IMR-90 (cell line): ENCODE measurements around the gene OSBPL2. TPM values are rescaled to one million over a fixed set of nuclear protein-coding genes. Genes with fewer than 3 reads are reported as not detected.

ENCODE experiments used
- ATAC-seq: fragments of 200-7000 bp; cut with Tn5 transposase; 2 replicates; pipeline ENCODE4 v1.9.1; 2020; ENCODE audit warnings: low read depth, mild to moderate bottlenecking, moderate library complexity
- BruUV-seq: library from RNA; stranded (reverse); fragments of 400-500 nt; replicated peaks from 2 replicates; lab custom pipeline; 2021; lab: Mats Ljungman, UMichigan
- CTCF ChIA-PET: fragments of 300-600 bp; formaldehyde crosslinking; extraction: SDS; loops from one replicate; lab custom pipeline; 2021; ENCODE audit warnings: antibody characterized with exemption; lab: Yijun Ruan, JAX
- POLR2A ChIA-PET: fragments of 300-600 bp; sonication (Branson Sonifier 250); formaldehyde crosslinking; loops from one replicate; lab custom pipeline; 2022; ENCODE audit warnings: antibody characterized with exemption; ENCODE audit not compliant: unreplicated experiment; lab: Charles Lee
- DNase-seq: peaks from one replicate; pipeline ENCODE4 v3.0.0; 2013
- H2AFZ ChIP-seq: replicated peaks from 2 replicates; pipeline ENCODE3; 2013; ENCODE audit warnings: low read length, mild to moderate bottlenecking; ENCODE audit not compliant: poor library complexity
- H2AK5ac ChIP-seq: 2 replicates; pipeline ENCODE4 v1.6.1; 2013; ENCODE audit warnings: low read depth, low read length, inconsistent platforms
- H2AK9ac ChIP-seq: replicated peaks from 2 replicates; pipeline ENCODE3; 2013; ENCODE audit warnings: mild to moderate bottlenecking, low read depth, low read length, moderate library complexity; ENCODE audit not compliant: poor library complexity
- H2BK120ac ChIP-seq: 2 replicates; pipeline ENCODE4 v1.6.1; 2013; ENCODE audit warnings: low read depth, low read length, inconsistent platforms
- H2BK15ac ChIP-seq: 3 replicates; pipeline ENCODE4 v1.6.1; 2013; ENCODE audit warnings: low read depth, low read length, inconsistent platforms
- H2BK20ac ChIP-seq: 2 replicates; pipeline ENCODE4 v1.6.1; 2013; ENCODE audit warnings: low read depth, mild to moderate bottlenecking, inconsistent platforms, low read length, moderate library complexity
- H2BK5ac ChIP-seq: 2 replicates; pipeline ENCODE4 v1.6.1; 2013; ENCODE audit warnings: mild to moderate bottlenecking, low read depth, low read length, inconsistent platforms; ENCODE audit not compliant: poor library complexity, severe bottlenecking
- H3K14ac ChIP-seq: replicated peaks from 2 replicates; pipeline ENCODE4 v1.6.1; 2013; ENCODE audit warnings: low read depth, low read length, inconsistent platforms
- H3K18ac ChIP-seq: 2 replicates; pipeline ENCODE4 v1.6.1; 2013; ENCODE audit warnings: low read depth, low read length, control low read depth
- H3K23ac ChIP-seq: 2 replicates; pipeline ENCODE4 v1.6.1; 2013; ENCODE audit warnings: low read depth, low read length, inconsistent platforms
- H3K27ac ChIP-seq: 2 replicates; pipeline ENCODE4 v1.5.1; 2013; ENCODE audit warnings: mild to moderate bottlenecking, control low read depth, low read length; ENCODE audit not compliant: insufficient read depth
- H3K27me3 ChIP-seq: 2 replicates; pipeline ENCODE4 v1.6.1; 2013; ENCODE audit warnings: low read length; ENCODE audit not compliant: control insufficient read depth, insufficient read depth
- H3K36me3 ChIP-seq: 2 replicates; pipeline ENCODE4 v1.6.1; 2013; ENCODE audit warnings: low read length, mixed read lengths; ENCODE audit not compliant: control insufficient read depth, insufficient read depth
- H3K4ac ChIP-seq: 2 replicates; pipeline ENCODE4 v1.6.1; 2013; ENCODE audit warnings: low read depth, low read length, inconsistent platforms
- H3K4me1 ChIP-seq: 2 replicates; pipeline ENCODE4 v1.6.1; 2013; ENCODE audit warnings: low read length, mixed read lengths; ENCODE audit not compliant: control insufficient read depth, insufficient read depth
- H3K4me2 ChIP-seq: 2 replicates; pipeline ENCODE4 v1.6.1; 2013; ENCODE audit warnings: low read depth, mild to moderate bottlenecking, control low read depth, low read length, moderate library complexity
- H3K4me3 ChIP-seq: 2 replicates; pipeline ENCODE4 v1.5.1; 2013; ENCODE audit warnings: low read depth, mild to moderate bottlenecking, control low read depth, low read length, moderate library complexity; ENCODE audit not compliant: insufficient read depth
- H3K56ac ChIP-seq: 2 replicates; pipeline ENCODE4 v1.6.1; 2013; ENCODE audit warnings: low read length, inconsistent platforms; ENCODE audit not compliant: insufficient read depth; ENCODE audit errors: extremely low read depth
- H3K79me1 ChIP-seq, 2 experiments: 2 replicates each; pipeline ENCODE4 v1.6.1; 2013; ENCODE audit warnings: low read length in 2 of 2, inconsistent platforms in 1 of 2, low read depth in 1 of 2
- H3K9ac ChIP-seq: 2 replicates; pipeline ENCODE4 v1.6.1; 2013; ENCODE audit warnings: low read depth, low read length, control low read depth
- H3K9me1 ChIP-seq: 2 replicates; pipeline ENCODE4 v1.6.1; 2013; ENCODE audit warnings: low read length, inconsistent platforms; ENCODE audit not compliant: insufficient read depth
- H3K9me3 ChIP-seq: 2 replicates; pipeline ENCODE4 v1.6.1; 2013; ENCODE audit warnings: low read length; ENCODE audit not compliant: control insufficient read depth, insufficient read depth
- H4K20me1 ChIP-seq: 2 replicates; pipeline ENCODE4 v1.6.1; 2013; ENCODE audit warnings: low read length, inconsistent platforms; ENCODE audit not compliant: insufficient read depth
- H4K5ac ChIP-seq: 2 replicates; pipeline ENCODE4 v1.6.1; 2013; ENCODE audit warnings: mild to moderate bottlenecking, low read depth, low read length, control low read depth
- H4K8ac ChIP-seq, 2 experiments: 2 replicates each; pipeline ENCODE4 v1.6.1; 2013; ENCODE audit warnings: low read depth in 2 of 2, low read length in 2 of 2, control low read depth in 1 of 2, inconsistent platforms in 1 of 2
- H4K91ac ChIP-seq: 2 replicates; pipeline ENCODE4 v1.6.1; 2013; ENCODE audit warnings: low read depth, low read length, inconsistent platforms; ENCODE audit not compliant: insufficient read depth
- BHLHE40 ChIP-seq: fragments of 150-350 bp; IDR thresholded peaks from 2 replicates; pipeline ENCODE4 v1.6.1; 2016; ENCODE audit warnings: mild to moderate bottlenecking, low read depth, low read length
- CEBPB ChIP-seq: IDR thresholded peaks from 2 replicates; pipeline ENCODE4 v1.6.1; 2012; ENCODE audit warnings: low read depth, low read length, improper control_type of control experiment
- CHD1 ChIP-seq: IDR thresholded peaks from 2 replicates; pipeline ENCODE4 v1.6.1; 2012; ENCODE audit warnings: low read depth, low read length, improper control_type of control experiment
- FOS ChIP-seq: fragments of 150-350 bp; IDR thresholded peaks from 2 replicates; pipeline ENCODE4 v1.6.1; 2016; ENCODE audit warnings: low read depth, low read length
- MAFK ChIP-seq: IDR thresholded peaks from 2 replicates; pipeline ENCODE4 v1.6.1; 2012; ENCODE audit warnings: low read depth, low read length, improper control_type of control experiment
- MAZ ChIP-seq: IDR thresholded peaks from 2 replicates; pipeline ENCODE4 v1.6.1; 2012; ENCODE audit warnings: low read depth, mild to moderate bottlenecking, low read length, improper control_type of control experiment, moderate library complexity, borderline replicate concordance
- MXI1 ChIP-seq: IDR thresholded peaks from 2 replicates; pipeline ENCODE4 v1.6.1; 2012; ENCODE audit warnings: low read depth, mild to moderate bottlenecking, low read length, moderate library complexity, borderline replicate concordance
- NFE2L2 ChIP-seq: fragments of 150-350 bp; IDR thresholded peaks from 2 replicates; pipeline ENCODE4 v1.6.1; 2016; ENCODE audit warnings: low read depth, mild to moderate bottlenecking, low read length
- POLR2A ChIP-seq: IDR thresholded peaks from 2 replicates; pipeline ENCODE4 v1.6.1; 2012; ENCODE audit warnings: mild to moderate bottlenecking, low read depth, low read length
- RAD21 ChIP-seq: IDR thresholded peaks from 2 replicates; pipeline ENCODE4 v1.6.1; 2012; ENCODE audit warnings: low read length, improper control_type of control experiment
- RCOR1 ChIP-seq: IDR thresholded peaks from 2 replicates; pipeline ENCODE4 v1.6.1; 2012; ENCODE audit warnings: mild to moderate bottlenecking, low read length, improper control_type of control experiment; ENCODE audit not compliant: insufficient replicate concordance
- RFX5 ChIP-seq: IDR thresholded peaks from 2 replicates; pipeline ENCODE4 v1.8.0; 2012; ENCODE audit warnings: low read depth, mild to moderate bottlenecking, low read length, moderate library complexity
- SMC3 ChIP-seq: fragments of 150-350 bp; IDR thresholded peaks from 2 replicates; pipeline ENCODE4 v1.6.1; 2016; ENCODE audit warnings: low read depth, mild to moderate bottlenecking, antibody characterized with exemption, low read length, moderate library complexity
- WGBS, 2 experiments: methylation state at CpG; one replicate each; pipeline versions ENCODE4 v1.1.5 to v1.1.7; 2013; ENCODE audit warnings: missing lambda C conversion rate in 2 of 2; ENCODE audit not compliant: insufficient read length in 1 of 2; ENCODE audit errors: extremely low coverage in 2 of 2; 5-methylcytosine and 5-hydroxymethylcytosine counted together
- dilution Hi-C: fragments of 300-500 bp; cut with HindIII; formaldehyde crosslinking; loops from one replicate; pipeline ENCODE4 v1.14.3; 2018; ENCODE audit warnings: low sequenced_read_pairs; ENCODE audit not compliant: unreplicated experiment
- in situ Hi-C: fragments of 300-500 bp; cut with MboI; formaldehyde crosslinking; loops from 3 replicates; pipeline ENCODE4 v1.14.3; 2019; ENCODE audit warnings: low sequenced_read_pairs, inconsistent platforms, mixed read lengths
- intact Hi-C: fragments of 100-400 bp; cut with micrococcal nuclease; formaldehyde crosslinking; loops from 2 replicates; pipeline ENCODE4 v1.10.0; 2022
- polyA plus RNA-seq, 3 experiments: library from polyadenylated mRNA; depleted of rRNA; stranded (reverse); fragments of >200 nt; gene quantifications; 2 replicates each; pipeline ENCODE4 v1.2.3, GENCODE V29; 2012; ENCODE audit warnings: low replicate concordance in 1 of 3
- total RNA-seq: library from RNA; depleted of rRNA; stranded (reverse); fragments of >200 nt; gene quantifications from 2 replicates; pipeline ENCODE4 v1.2.3, GENCODE V29; 2012
- TF ChIP-seq, protein P1 (sequence below): fragments of 150-350 bp; IDR thresholded peaks from 2 replicates; pipeline ENCODE4 v1.6.1; 2016; ENCODE audit warnings: low read depth, mild to moderate bottlenecking, low read length, moderate library complexity, borderline replicate concordance
- TF ChIP-seq, protein P2 (sequence below): fragments of 150-350 bp; IDR thresholded peaks from 2 replicates; pipeline ENCODE4 v1.6.1; 2017; ENCODE audit warnings: mild to moderate bottlenecking, antibody characterized with exemption, low read length, low read depth
- TF ChIP-seq, protein P3 (sequence below): conservative IDR thresholded peaks from 2 replicates; pipeline ENCODE4 v1.5.1; 2012; ENCODE audit warnings: mild to moderate bottlenecking, low read depth, low read length, improper control_type of control experiment

OSBPL2 gene
- total and polyA plus RNA-seq, 2 of the 4 experiments (the other 2 are of a cell fraction): 19.3 to 27.6 TPM

DNA sequence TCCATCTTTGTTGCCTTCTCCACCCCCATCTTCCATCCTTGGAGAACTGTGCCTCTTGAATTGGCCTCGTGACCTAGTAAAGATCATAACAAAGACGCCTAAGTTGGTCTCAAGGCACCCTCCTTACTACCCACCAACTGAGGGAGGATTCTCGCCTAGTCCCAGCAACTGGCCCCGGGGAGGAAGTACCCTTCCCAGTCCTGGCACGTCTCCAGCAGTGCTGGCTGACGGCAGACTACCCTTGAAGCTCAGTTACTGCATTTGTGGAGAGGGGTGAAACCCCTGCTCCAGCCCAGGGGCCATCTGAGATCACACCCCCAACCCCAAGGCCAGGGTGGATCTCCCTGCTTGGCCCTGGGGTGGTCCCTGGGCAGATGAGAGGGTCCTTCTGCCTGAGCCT, 2.1 kb upstream of the OSBPL2 start:
- Histone ChIP-seq H4K8ac (no peak overlapping the region), H3K4me3 (no peak overlapping the region), H2AK5ac (no peak overlapping the region), H3K27me3 (peaks cover 16% of the 10 kb centered on the region), H3K9me1 (no peaks in the 10 kb centered on the region), H3K9ac (no peak overlapping the region), H4K91ac (no peak overlapping the region), H3K4ac (no peak overlapping the region), H4K20me1 (peaks cover 19% of the 10 kb centered on the region), H3K9me3 (peaks cover 4% of the 10 kb centered on the region), H3K14ac (no peak overlapping the region), H2BK15ac (no peak overlapping the region), H2BK5ac (no peak overlapping the region), H4K5ac (no peak overlapping the region), H2AFZ (no peak overlapping the region), H3K36me3 (peaks cover 2% of the 10 kb centered on the region; the same call in 1 of the 2 replicates), H2BK120ac (no peak overlapping the region), H3K4me2 (no peak overlapping the region), H2BK20ac (no peak overlapping the region), H3K18ac (no peak overlapping the region), H2AK9ac (no peak overlapping the region), H3K23ac (no peak overlapping the region), H3K79me1 (peaks cover 11 to 22% of the 10 kb centered on the region in 2 experiments), H3K4me1 (peaks cover 4% of the 10 kb centered on the region), H3K27ac (no peak overlapping the region), H3K56ac (no peak overlapping the region)
- CTCF ChIA-PET: no interaction called here
- DNase-seq: no peak
- no TSS peak for BruUV-seq
- intact Hi-C loops: no loop called here
- POLR2A ChIA-PET: no interaction called here
- in situ Hi-C loops: no loop called here
- ATAC-seq: no peak
- dilution Hi-C loops: no loop called here
- no CpG with 5 or more reads among the region's 6 CpGs for whole genome bisulfite sequencing, 2 experiments
- no peak for TF ChIP-seq POLR2A
- TF ChIP-seq RAD21: no peak
- no peak for TF ChIP-seq RCOR1
- TF ChIP-seq, protein P1, sequence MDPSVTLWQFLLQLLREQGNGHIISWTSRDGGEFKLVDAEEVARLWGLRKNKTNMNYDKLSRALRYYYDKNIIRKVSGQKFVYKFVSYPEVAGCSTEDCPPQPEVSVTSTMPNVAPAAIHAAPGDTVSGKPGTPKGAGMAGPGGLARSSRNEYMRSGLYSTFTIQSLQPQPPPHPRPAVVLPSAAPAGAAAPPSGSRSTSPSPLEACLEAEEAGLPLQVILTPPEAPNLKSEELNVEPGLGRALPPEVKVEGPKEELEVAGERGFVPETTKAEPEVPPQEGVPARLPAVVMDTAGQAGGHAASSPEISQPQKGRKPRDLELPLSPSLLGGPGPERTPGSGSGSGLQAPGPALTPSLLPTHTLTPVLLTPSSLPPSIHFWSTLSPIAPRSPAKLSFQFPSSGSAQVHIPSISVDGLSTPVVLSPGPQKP: no peak
- TF ChIP-seq MAZ: no peak
- no peak for TF ChIP-seq RFX5
- TF ChIP-seq MXI1: no peak
- TF ChIP-seq MAFK: no peak
- TF ChIP-seq FOS: no peak
- TF ChIP-seq BHLHE40: no peak
- TF ChIP-seq CEBPB: no peak
- TF ChIP-seq CHD1: no peak
- TF ChIP-seq SMC3: no peak
- TF ChIP-seq, protein P2, sequence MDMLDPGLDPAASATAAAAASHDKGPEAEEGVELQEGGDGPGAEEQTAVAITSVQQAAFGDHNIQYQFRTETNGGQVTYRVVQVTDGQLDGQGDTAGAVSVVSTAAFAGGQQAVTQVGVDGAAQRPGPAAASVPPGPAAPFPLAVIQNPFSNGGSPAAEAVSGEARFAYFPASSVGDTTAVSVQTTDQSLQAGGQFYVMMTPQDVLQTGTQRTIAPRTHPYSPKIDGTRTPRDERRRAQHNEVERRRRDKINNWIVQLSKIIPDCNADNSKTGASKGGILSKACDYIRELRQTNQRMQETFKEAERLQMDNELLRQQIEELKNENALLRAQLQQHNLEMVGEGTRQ: no peak
- TF ChIP-seq NFE2L2: no peak
- TF ChIP-seq, protein P3, sequence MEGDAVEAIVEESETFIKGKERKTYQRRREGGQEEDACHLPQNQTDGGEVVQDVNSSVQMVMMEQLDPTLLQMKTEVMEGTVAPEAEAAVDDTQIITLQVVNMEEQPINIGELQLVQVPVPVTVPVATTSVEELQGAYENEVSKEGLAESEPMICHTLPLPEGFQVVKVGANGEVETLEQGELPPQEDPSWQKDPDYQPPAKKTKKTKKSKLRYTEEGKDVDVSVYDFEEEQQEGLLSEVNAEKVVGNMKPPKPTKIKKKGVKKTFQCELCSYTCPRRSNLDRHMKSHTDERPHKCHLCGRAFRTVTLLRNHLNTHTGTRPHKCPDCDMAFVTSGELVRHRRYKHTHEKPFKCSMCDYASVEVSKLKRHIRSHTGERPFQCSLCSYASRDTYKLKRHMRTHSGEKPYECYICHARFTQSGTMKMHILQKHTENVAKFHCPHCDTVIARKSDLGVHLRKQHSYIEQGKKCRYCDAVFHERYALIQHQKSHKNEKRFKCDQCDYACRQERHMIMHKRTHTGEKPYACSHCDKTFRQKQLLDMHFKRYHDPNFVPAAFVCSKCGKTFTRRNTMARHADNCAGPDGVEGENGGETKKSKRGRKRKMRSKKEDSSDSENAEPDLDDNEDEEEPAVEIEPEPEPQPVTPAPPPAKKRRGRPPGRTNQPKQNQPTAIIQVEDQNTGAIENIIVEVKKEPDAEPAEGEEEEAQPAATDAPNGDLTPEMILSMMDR: no peak
